ENCODE data around the gene ACLY.
"Not testable (repeated sequence)": the region's sequence is repeated elsewhere in the genome, so short reads cannot be mapped to it uniquely, and the experiment has no call there.

Gene ACLY

DNA sequence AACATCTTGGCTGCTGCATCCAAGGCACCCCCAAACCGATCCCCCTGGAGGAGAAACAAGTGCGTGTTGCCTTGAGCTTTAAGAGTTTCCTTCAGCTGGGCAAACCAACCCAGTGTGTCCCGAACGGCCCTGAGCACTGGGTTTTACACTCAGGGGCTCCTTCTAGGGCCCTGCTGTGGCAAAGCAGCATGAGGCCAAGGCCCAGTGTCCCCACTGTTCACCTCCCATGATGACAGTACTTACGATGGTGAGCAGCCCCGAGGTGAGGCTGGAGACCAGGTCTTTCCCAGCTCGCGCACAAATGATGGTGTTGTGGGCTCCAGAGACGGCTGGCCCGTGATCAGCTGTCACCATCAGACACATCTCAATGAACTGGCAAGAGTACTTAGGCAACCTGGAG, 47.0 kb downstream of the ACLY start:
- DNase-seq (ENCODE audit: low read depth) = no peak

DNA sequence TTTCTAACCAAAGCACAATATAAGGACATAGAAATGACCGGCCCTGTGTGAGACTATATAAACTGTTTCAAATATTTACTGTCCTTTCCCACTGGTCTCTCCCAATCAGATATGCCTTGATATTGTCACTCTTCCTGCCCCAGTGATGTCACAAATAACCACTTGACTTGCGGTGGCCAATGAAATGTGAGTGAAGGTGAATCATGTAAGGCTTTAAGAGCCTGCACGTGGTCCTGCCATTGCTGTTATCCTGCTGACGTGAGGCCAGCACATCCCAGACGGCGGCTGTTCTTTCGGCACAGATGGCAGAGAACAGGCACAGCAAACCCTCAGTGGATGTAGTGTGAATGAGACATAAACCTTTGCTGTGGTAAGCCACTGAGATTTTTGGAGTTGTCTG, 48.1 kb downstream of the ACLY start:
- DNase-seq (ENCODE audit: low read depth) = no peak

DNA sequence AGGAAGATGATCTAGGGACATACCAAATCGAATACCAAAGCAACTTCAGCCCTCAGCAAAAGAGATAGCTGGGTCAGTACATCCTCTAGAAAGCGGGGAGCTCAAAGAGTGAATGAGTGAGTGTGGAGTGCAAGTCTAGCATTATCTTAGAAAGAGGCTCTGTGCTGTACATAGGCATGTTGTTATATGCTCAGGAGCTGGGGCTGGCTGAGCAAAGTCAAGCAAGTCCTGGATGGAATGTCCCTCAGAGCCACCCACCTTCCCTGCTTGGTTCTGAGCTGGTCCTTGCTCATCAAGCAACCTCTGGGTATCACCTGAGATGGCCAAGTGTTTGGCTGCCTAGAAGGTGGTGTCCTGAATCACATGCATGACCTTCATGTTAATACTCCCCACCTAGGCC, 48.7 kb downstream of the ACLY start:
- DNase-seq (ENCODE audit: low read depth) = no peak

DNA sequence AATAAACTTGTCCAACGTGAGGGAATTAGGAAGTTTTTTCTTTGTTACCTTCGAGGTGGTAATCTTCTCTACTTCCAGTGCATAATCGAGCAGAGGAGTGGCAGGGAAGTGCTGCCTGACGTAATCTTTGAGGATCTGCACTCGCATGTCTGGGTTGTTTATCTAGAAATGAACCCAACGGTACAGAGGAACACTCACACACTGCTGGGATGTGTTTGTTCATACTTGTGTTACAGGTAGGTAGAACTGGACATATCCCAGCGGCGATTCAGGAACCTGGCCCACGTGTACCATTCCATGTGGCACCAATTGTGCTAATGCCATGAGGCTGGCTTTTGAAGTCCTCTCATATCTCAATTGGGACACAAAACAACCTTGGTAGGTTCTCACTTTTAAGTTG, 49.3 kb downstream of the ACLY start:
- no peak for DNase-seq (ENCODE audit: low read depth)

DNA sequence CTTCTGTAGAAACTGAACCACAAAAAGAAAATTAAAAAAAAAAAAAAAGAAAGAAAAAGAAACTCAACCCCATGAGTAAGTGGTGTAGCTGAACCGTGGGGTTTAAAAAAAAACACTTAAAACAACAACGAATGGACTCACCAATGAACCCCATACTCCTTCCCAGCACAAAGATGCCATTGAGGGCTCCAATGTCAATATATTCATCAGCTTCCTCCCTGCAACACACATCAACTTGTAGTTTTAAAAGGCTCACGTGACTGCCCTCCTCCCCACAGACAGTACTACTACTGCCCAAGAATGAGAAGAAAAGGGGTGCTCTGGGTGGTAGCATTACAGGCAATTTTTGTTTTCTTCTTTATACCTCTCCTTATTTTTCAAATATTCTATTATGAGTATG, 50.2 kb downstream of the ACLY start:
- DNase-seq (ENCODE audit: low read depth) = no peak

DNA sequence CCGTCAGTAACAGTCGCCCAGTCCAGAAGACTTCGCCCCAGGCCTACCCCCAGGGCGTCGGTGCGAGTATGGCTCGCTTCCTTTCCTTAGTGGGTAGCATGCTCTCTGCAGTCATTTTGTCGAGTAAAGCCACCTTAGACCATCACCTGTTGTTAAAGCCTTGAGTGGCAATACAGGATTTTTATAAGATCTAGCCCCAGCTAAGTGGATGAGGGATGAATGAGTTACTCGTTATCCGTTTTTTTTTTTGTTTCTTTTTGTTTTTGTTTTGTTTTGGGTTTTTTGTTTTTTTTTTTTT, 53.2 kb downstream of the ACLY start:
- DNase-seq (ENCODE audit: low read depth) = no peak

DNA sequence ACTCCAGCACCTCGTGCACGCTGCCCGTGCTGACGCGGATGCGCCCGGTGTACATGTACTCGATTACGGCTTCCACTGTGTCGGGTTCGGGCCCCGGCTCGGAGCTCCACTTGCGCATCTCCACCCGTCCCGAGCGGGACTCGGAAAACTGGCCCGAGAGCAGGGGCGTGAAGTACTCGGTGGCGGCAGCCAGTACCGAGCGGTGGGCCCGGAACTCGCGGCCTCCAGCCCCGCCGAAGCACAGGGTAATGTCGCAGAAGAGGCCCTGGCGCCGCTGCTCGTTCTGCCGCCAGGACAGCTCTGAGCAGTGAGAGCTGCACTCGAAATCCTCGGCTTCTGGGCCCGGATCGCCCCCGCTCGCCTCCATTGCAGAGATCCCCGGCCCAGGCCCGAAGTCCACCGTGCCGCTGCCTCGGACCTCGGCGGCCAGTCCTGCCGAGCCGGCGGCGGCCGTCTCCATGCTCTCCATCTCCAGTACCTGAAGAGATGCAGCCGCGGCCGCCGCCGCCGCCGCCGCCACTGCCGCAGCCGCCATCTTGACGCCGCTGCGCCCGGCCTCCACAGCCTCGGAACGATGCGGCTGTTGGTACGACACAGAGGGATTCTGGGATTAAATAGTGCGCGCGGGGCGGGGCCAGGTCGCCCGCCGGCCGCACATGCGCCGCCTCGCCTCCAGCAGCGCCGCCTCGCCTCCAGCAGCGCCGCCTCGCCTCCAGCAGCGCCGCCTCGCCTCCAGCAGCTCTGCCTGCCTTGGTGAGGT, 53.7 kb downstream of the ACLY start, which contains the start of gene KLHL11:
Gene KLHL11 (minus strand): TSS at position 588 of the 760 bp plus-strand sequence. CDS start 53 bp downstream, at position 535.
- DNase-seq (ENCODE audit: low read depth) = peak; percentile 81

DNA sequence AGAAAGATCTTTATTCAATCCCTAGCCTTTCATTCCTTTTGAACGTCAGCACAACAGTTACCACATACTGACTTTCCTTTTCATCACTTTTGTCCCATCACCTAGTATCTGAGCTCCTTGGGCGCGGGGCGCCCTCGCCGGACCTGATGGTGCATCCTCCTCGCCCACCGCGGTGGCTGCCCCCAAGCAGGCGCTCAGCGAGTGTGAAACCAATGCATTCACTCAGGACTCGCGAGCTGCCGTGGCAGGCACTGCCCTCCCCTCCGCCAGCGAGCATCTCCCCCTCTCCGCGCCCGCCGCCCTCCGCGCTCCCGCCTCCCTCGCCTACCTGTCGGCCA, 54.3 kb downstream of the ACLY start:
- no peak for DNase-seq (ENCODE audit: low read depth)

DNA sequence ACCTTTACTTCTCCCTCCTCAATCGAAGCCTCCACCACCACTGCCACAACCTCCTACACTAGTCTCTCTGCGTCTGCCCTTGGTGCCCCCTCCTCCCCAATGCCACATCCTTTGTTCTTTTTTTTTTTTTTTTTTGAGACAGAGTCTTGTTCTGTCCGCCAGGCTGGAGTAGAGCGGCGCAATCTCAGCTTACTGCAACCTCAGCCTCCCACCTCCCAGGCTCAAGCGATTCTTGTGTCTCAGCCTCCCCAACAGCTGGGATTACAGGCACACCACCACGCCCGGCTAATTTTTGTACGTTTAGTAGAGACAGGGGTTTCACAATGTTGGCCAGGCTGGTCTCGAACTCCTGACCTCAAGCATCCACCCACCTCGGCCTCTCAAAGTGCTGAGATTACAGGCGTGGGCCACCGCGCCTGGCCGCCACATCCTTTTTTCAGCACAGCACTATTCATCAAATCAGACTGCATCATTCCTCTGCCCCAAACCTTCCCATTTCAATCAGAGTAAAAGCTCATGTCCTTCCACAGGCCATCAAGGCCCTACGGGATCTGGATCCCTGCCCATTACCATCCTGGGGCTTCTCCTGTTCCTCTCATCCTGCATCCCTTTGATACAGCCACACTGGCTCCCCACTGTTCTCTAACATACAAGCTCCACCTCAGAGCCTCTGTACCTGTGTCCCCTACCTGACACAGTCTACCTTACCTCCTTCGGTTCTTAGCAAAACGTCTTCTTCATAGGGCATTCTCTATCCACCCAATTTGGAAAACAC, 55.5 kb downstream of the ACLY start:
- no peak for DNase-seq (ENCODE audit: low read depth)

DNA sequence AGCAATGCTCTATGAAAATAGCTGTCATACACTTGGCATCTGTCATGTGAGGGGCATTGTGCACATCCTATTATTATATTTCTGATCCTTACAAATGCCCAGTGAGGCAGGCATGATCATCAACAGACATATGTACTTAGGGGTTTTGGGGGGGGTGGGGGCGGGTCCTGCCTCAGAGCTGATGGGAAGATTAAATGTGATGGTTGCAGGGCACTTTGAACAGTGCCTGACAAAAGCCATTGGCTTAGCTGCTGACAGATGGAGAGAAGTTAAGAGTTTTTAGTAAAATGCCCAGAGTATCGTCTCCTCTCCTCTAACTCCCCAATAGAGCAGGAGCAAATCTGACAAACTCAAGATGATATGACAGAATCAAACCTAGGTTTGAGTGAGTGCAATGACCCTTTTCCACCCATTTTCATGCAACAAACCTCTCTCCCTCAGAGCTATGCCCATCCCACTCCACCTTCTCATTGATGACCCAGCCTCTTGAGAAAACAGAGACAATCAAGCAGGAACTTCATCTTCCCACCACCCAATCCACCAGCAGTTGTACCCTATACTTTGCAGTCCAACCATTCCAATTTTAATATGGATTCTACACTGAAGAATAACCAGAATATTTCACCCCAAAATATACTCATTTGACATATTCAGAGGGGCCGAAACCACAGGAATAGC, 58.4 kb downstream of the ACLY start:
- no peak for DNase-seq (ENCODE audit: low read depth)

DNA sequence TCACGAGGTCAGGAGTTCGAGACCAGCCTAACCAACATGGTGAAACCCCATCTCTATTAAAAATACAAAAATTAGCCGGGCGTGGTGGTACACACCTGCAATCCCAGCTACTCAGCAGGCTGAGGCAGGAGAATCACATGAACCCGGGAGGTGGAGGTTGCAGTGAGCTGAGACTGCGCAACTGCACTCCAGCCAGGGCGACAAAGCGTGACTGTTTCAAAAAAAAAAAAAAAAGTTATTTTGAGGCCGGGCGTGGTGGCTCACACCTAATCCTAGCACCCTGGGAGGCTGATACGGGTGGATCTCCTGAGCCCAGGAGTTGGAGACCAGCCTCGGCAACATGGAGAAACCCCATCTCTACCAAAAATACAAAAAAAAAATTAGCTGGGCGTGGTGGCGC, 67.4 kb downstream of the ACLY start:
- DNase-seq (ENCODE audit: low read depth) = not testable (repeated sequence)

DNA sequence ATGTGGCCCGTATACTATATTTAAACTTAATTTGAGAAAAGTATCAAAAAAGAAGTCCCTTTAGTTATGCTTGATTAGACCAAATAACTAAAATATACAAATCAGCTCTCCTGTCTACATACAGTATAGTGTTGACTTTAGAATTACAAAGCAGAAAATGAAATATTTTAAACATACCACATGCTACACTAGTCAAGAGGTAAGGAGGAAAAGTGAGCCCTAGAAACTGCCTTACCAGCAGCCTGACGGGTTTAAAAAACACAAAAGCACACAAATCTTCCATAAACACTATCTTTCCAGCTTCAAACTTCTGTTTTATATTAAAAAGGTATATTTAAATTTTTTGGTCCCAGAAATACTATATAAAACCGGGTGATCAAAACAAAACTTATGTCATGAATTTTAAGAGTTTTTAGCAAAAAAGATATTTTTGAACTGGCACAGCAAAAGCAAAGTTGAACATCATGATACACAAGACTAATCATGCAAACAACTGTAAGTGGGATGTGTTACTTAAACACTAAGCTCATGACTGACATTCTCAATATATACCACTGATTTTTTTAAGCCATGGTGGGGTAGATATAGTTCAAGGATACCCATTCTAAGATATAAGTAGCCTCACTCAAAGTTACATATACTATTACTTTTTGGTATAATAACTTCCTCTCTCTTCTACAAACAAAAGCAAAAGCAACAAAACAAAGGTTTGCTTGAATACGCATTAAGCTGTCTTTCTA, 69.3 kb downstream of the ACLY start:
- DNase-seq (ENCODE audit: low read depth) = no peak

DNA sequence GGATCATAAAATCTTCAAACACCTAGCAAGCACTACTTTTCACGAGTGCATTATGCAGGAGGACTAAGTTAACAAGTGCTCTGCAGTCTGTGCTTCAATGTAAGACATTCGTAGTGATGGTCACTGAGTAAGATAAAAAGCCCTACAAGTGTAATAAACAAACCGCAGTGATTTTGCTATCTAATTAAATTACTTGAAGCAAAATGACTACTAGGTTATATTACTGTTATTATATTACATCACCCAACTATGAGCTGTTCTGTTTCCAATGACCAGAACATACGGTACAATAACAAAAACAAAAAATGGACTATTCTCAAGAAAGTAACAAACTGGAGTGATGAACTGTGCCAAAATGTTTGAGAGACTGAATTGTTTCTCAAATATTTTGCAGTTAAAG, 70.0 kb downstream of the ACLY start:
- no peak for DNase-seq (ENCODE audit: low read depth)

DNA sequence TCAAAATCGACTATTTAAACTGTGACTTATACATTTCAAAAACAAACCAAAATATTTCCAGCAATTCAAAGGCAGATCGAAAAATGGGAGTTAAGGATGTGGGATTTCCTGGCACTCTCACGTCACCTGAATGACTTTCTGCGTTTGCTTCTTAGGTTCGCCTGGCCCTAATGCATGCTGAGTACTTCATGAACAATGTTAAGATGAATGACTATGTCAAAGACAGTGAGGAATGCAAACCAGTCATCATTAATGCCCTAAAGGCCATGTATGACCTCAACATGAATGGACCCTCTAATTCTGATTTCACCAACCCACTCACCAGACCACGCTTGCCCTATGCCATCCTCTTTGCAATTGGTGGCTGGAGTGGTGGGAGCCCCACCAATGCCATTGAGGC, 73.8 kb downstream of the ACLY start:
- DNase-seq (ENCODE audit: low read depth) = no peak

DNA sequence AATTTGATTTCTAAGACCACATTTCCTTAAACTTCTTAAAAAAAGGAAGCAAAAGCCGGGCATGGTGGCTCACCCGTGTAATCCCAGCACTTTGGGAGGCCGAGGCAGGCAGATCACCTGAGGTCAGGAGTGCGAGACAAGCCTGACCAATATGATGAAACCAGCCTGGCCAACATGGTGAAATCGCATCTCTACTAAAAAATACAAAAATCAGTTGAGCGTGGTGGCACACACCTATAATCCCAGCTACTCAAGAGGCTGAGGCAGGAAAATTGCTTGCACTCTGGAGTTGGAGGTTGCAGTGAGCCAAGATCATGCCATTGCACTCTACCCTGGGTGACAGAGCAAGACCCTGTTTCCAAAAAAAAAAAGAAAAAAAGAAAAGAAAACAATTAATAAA, 78.0 kb downstream of the ACLY start:
- not testable (repeated sequence) for DNase-seq (ENCODE audit: low read depth)

DNA sequence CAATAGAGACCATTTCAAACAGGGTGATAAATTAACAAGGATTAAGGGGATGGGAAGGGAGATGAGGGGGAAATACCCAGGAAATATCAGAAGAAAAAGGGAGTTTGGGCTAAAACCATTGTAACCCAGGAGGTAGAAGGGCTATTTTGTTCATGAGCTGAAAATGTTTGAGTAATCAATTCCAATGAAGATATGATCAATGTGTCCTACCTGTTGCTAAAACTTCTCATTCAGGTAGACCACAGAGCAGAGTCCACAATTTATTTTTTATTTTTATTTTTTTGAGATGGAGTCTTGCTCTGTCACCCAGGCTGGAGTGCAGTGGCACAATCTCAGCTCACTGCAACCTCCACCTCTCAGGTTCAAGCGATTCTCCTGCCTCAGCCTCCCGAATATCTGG, 79.3 kb downstream of the ACLY start:
- DNase-seq (ENCODE audit: low read depth) = not testable (repeated sequence)

DNA sequence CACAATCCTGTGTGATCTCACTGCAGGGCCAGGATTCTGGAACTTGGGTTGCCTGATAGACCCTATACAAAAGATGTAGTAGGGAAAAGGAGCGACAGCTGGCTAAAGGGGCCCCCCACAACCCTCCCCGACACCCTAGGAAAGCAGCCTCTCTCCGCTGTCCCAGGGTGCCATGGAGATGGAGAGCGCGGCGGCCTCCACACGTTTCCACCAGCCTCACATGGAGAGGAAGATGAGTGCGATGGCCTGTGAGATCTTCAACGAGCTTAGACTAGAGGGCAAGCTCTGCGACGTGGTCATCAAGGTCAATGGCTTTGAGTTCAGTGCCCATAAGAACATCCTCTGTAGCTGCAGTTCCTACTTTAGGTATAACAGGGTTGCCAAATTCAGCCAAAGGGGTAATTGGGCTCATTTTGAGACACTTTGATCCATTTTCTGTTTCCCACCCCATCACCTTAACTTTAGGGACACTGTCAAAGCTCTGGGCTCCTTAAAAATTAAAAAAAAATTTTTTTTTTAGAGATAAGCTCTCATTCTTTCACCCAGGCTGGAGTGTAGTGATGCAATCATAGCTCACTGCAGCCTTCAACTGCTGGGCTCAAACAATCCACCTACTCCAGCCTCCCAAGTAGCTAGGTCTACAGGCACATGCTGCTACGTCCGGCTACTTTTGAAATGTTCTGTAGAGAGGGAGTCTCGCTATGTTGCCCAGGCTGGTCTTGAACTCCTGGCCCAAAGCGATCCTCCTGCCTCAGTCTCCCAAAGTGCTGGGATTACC, 80.8 kb downstream of the ACLY start, which contains the start of gene KLHL10:
Gene KLHL10 (plus strand): TSS at position 65 of the 778 bp plus-strand sequence. CDS start 108 bp downstream, at position 173.
- DNase-seq (ENCODE audit: low read depth) = no peak

DNA sequence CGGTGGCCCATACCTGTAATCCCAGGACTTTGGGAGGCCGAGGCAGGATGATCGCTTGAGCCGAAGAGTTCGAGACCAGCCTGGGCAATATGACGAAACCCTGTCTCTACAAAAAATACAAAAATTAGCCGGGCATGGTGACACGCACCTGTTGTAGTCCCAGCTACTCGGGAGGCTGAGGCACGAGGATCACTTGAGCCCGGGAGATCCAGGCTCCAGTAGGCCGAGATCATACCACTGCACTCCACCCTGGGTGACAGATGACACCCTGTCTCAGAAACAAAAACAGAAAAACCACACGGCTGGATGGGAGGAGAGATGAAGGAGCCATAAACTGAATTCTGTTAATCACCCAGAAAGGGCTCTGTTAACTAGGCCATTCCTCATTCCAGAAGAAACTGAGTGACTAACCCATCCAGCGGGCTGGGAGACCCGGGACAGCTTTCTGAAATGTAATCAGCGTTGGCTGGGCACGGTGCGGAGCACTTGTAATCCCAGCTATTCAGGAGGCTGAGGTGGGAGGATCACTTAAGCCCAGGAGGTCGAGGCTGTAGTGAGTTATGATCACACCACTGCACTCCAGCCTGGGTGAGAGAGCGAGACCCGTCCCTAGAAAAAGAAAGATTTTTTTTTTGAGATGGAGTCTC, 82.1 kb downstream of the ACLY start:
- DNase-seq (ENCODE audit: low read depth) = no peak

DNA sequence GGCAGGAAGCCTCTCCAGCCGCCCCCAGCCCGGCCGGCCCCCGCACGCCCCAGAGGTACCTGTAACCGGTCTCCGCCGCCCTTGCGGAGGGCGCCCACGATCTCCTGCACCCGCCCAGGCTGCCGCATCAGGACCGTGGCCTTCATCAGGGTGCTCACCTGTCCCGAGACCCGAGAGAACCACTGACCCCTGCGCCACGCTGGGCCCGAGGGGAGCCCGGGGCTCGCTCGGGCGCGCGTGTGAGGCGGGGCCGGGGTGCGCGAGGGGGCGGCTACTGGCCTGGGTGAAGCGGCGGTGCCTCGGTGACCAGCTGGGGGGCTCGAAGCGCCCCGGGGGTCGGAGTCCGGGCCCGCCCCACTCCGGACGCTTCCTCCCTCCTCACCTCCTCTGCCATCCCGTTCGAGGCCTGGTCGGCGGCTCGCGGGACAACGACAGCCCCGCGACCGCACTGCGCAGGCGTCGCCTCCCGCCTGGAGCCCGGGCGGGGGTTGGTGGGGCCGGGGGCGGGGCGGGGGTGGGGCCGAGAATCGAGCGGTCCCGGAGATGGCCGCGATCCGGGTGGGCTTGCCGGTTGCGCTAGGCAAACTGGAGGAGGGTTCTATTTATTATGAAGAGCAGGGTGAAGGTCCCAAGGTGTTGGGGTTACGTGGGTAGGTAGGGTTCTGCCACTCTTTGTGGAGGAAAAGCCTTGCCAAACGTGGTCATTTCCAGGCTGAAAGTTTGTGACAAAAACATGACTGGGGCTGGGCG, 82.8 kb downstream of the ACLY start, which contains the start of gene NT5C3B:
Gene NT5C3B (minus strand): TSS at position 433 of the 750 bp plus-strand sequence. CDS start 39 bp downstream, at position 394.
- DNase-seq (ENCODE audit: low read depth) = peak; percentile 40

DNA sequence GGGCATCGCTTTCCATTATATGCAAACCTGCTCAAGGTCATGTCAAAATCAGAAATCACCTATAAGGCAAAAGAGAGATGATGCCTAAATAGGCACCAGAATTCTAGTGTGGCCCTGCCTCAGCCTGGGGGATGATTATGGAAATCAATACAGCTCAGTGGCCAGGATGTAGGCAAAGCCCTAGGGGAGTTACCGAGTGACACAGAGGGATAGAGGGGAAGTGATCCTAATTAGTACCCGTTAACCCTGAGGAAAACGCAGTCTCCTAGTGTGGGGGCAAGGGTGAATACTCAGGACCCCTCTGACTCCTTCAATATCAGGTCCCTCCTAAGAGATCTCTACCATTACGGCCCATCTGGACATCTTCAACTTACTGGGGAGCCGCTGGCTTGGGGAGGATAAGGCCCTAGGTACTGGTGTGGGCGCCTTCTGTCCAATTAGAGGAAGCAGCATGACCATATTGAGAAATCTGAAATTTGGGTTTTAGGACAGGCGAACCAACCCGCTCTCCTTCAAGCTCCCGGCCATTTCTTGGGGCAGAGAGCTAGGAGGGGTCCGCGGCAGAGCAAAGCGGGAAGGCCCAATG, 83.4 kb downstream of the ACLY start:
- no peak for DNase-seq (ENCODE audit: low read depth)
